Heart left ventricle (tissue), 13 donors: ENCODE results near the gene RNF208.

ENCODE experiments used
- POLR2A ChIP-seq, 2 donors: fragments of 450-650 bp; IDR thresholded peaks; one replicate each; pipeline ENCODE4 v1.6.1; 2017; ENCODE audit warnings: antibody characterized with exemption in 2 of 2, mild to moderate bottlenecking in 2 of 2, moderate library complexity in 2 of 2
- TF ChIP-seq, protein P1 (sequence below), 12 donors: fragments of 200-600 bp; sonication (generic) in 4 of 12; IDR thresholded peaks; one replicate each; pipeline versions ENCODE4 v1.5.0 to v1.8.0; 2018 to 2022; ENCODE audit warnings: antibody characterized with exemption in 12 of 12, mild to moderate bottlenecking in 5 of 12
- donor health status: ischemic (EF 13 %, LVEDD 7.1; RV severe dilation, severe dysfunction).
- donor health status: DM: no; HTN: yes; CAD: no.
- donor health status: DM: no; HTN: no; CAD: no.
- donor health status: ischemic (EF 25% LVEDD 6.9; RV normal size, moderate dysfunction).
- donor health status: ischemic (EF 25% LVEDD 5.7; RV mildly dilated, moderate dysfunction).
- donor health status: ischemic (EF 35%, LVEDD 5.7; RV mildly dilated, moderate dysfunction).
- donor health status: nonischemic (EF 11% LVEDD 7.7; RV severe dilation, severe dysfunction).
- donor health status: DM: yes; HTN: yes; CAD: no.
- donor health status: PGD.
- donor health status: ischemic (EF 29% LVEDD 5.4; RV normal size, mild dysfunction).
- donor health status: nonischemic (EF 23%, LVEDD 6.1; RV moderate dilation, normal function).

DNA sequence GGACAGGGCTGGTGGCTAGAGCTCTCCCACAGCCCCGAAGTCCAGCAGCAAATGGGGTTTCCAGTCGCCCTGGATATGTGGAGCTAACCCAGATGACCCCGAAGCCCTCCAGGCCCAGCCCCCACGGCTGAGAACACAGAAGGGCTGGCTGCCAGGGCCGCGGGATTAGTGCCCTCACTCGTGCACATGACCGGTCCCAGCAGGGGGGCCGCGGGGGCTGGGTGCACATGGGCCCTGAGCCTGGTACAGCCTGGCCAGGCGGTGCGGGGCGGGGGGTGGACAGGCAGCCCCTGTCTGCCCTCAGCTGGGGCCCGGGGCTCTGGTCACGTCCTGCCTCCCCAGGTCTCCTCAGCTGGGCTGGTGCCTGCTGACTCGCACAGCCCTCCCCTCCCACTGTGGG is 27.7 kb downstream of the RNF208 start:
- TF ChIP-seq, protein P1, sequence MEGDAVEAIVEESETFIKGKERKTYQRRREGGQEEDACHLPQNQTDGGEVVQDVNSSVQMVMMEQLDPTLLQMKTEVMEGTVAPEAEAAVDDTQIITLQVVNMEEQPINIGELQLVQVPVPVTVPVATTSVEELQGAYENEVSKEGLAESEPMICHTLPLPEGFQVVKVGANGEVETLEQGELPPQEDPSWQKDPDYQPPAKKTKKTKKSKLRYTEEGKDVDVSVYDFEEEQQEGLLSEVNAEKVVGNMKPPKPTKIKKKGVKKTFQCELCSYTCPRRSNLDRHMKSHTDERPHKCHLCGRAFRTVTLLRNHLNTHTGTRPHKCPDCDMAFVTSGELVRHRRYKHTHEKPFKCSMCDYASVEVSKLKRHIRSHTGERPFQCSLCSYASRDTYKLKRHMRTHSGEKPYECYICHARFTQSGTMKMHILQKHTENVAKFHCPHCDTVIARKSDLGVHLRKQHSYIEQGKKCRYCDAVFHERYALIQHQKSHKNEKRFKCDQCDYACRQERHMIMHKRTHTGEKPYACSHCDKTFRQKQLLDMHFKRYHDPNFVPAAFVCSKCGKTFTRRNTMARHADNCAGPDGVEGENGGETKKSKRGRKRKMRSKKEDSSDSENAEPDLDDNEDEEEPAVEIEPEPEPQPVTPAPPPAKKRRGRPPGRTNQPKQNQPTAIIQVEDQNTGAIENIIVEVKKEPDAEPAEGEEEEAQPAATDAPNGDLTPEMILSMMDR (IDR thresholded peaks at IDR 0.05): no peak
- TF ChIP-seq POLR2A (IDR thresholded peaks at IDR 0.05): no peak
